GM20000 (cell line): Measurements from ENCODE around the gene MYH7B.

Experiments
- DNase-seq: peaks from one replicate; pipeline ENCODE4 v3.0.0; 2012; ENCODE audit warnings: low spot score
- CTCF ChIP-seq: IDR thresholded peaks from 2 replicates; pipeline ENCODE4 v1.5.1; 2012; ENCODE audit warnings: mild to moderate bottlenecking, control low read depth; ENCODE audit errors: extremely low read depth, missing control alignments

The MYH7B gene

GRCh38 chr20:34921436-34921835, 34.2 kb upstream of the MYH7B start:
- DNase-seq = no peak

GRCh38 chr20:34922654-34923381, 32.9 kb upstream of the MYH7B start:
- DNase-seq = no peak
- TF ChIP-seq CTCF = no peak

More at GRCh38 chr20:34921436-34921835, 34.2 kb upstream of the MYH7B start:
- no peak for TF ChIP-seq CTCF

GRCh38 chr20:34923414-34923813, 32.3 kb upstream of the MYH7B start:
- DNase-seq = no peak
- TF ChIP-seq CTCF = no peak

- no peak for TF ChIP-seq CTCF
- DNase-seq = no peak
These were observed 30.3 kb upstream of the MYH7B start for GRCh38 chr20:34925341-34925740.

- TF ChIP-seq CTCF = no peak
- no peak for DNase-seq
These were observed 29.7 kb upstream of the MYH7B start for GRCh38 chr20:34925981-34926380.

GRCh38 chr20:34926581-34926980, 29.1 kb upstream of the MYH7B start:
- TF ChIP-seq CTCF = no peak
- no peak for DNase-seq

GRCh38 chr20:34927736-34928135, 27.9 kb upstream of the MYH7B start:
- no peak for TF ChIP-seq CTCF
- no peak for DNase-seq
